Occipital lobe (tissue), 2 donors: ENCODE results near the gene DOCK8. TPM values are rescaled to one million over a fixed set of nuclear protein-coding genes. Genes with fewer than 3 reads are reported as not detected.
"Not testable (repeated sequence)": the region's sequence is repeated elsewhere in the genome, so short reads cannot be mapped to it uniquely, and the experiment has no call there.

ENCODE experiments used
- DNase-seq: peaks from one replicate; lab custom pipeline; 2025; lab: John Stamatoyannopoulos, UW
- total RNA-seq: library from RNA; depleted of rRNA; stranded (reverse); fragments of >200 nt; gene quantifications from one replicate; pipeline ENCODE4 v1.2.3, GENCODE V29; 2014

The DOCK8 gene
- total RNA-seq, 1 donor from 2014 or later = 3.6 TPM

- DNase-seq = no peak
Measured at GRCh38 chr9:224582-225520, 10.2 kb downstream of the DOCK8 start.

GRCh38 chr9:227860-228259 is 13.2 kb downstream of the DOCK8 start:
- DNase-seq = no peak

- no peak for DNase-seq
Measured at GRCh38 chr9:228929-229695, 14.4 kb downstream of the DOCK8 start.

GRCh38 chr9:231625-232024 is 17.0 kb downstream of the DOCK8 start:
- DNase-seq = not testable (repeated sequence)

- DNase-seq = not testable (repeated sequence)
Measured at GRCh38 chr9:233708-234107, 19.0 kb downstream of the DOCK8 start.

DNA sequence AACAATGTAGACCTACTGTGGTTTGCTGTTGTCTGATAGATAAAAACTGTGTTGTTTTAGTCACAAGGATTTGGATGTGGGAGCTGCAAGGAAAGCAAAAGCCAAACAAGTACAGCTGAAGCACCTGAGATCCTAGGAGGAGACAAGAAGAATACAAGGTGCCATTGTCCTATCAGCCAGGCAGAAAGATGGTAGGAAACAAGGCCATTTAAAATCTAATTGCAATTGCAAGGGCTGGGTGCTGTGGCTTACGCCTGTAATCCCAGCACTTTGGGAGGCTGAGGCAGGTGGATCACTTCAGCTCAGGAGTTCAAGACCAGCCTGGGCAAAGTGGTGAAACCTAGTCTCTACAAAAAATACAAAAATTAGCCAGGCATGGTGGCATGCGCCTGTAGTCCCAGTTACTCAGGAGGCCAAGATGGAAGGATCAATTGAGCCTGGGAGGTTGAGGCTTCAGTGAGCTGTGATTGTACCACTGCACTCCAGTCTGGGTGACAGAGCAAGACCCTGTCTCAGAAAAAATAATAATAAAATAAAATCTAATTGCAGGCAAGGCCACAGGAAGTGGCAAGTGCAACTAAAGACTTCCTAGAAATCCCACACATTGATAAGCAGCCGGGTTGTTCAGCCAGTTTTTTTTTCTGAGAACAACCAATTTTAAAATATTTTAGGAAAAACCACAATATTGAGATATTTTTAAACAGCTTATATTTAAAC is 22.6 kb downstream of the DOCK8 start:
- no peak for DNase-seq

GRCh38 chr9:237858-238345 is 23.2 kb downstream of the DOCK8 start:
- DNase-seq = no peak

- DNase-seq = no peak
Measured at GRCh38 chr9:242461-243080, 27.9 kb downstream of the DOCK8 start.

- no peak for DNase-seq
Measured at GRCh38 chr9:248278-248961, 33.8 kb downstream of the DOCK8 start.

- no peak for DNase-seq
Measured at GRCh38 chr9:249025-249424, 34.4 kb downstream of the DOCK8 start.

DNA sequence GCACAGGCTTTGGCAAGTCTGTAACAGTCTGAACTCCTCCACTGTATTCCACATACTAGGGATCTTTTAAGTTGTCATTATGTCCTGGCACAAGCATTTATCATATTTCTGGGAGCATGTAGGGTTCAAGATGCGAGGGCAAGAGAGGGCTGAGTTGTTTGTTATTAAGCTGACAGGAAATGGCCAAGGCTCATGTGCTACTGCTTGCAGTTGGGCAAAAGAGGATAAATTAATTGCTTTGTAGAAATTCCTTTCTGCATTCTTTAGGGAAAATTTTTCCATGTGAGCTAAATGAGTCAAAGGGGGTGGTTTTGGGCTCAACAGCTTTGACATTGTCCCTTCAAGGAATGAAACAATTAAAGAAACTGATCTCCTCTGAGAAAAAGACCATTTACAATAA is 35.4 kb downstream of the DOCK8 start:
- no peak for DNase-seq

GRCh38 chr9:250625-251024 is 36.0 kb downstream of the DOCK8 start:
- DNase-seq = no peak

GRCh38 chr9:251398-251797 is 36.7 kb downstream of the DOCK8 start:
- DNase-seq = no peak

DNA sequence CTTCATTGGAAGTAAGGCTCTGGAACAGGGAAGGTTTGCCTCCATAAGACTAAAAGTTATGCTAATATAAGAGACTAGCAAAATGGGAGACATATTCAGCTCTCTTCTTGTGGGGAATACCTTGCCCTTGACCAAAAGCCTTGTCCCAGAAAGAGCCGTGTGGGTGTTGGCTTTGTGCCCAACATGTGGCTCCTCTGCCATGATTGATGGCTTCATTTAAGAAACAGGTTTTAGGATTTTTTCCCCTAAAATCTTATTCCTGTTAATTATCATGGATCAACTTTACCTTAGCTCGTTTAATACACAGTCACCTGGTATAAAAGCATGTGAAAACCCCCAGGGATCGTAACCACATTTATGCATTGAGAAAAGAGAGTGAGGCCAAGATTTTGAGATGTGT is 38.9 kb downstream of the DOCK8 start:
- no peak for DNase-seq

- no peak for DNase-seq
Measured at GRCh38 chr9:254516-254915, 39.9 kb downstream of the DOCK8 start.

DNA sequence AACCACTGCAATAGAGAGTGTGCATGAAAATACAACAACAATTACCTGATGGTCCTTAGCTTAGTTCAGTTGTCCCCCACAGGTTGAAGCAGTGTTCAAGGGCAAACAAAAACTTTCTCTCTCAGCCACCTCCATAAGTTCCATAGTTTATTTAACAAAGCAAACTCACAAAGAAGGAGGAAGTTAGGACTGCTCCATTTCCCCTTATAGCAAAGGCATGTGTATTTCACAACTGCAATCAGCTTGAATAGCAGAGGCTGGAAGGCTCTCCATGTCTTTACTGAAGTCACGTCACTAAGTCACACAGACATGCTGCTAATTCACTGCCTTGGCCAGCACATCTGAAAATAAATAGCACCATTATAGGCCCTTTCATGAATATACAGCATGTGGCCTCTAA is 43.3 kb downstream of the DOCK8 start:
- no peak for DNase-seq

DNA sequence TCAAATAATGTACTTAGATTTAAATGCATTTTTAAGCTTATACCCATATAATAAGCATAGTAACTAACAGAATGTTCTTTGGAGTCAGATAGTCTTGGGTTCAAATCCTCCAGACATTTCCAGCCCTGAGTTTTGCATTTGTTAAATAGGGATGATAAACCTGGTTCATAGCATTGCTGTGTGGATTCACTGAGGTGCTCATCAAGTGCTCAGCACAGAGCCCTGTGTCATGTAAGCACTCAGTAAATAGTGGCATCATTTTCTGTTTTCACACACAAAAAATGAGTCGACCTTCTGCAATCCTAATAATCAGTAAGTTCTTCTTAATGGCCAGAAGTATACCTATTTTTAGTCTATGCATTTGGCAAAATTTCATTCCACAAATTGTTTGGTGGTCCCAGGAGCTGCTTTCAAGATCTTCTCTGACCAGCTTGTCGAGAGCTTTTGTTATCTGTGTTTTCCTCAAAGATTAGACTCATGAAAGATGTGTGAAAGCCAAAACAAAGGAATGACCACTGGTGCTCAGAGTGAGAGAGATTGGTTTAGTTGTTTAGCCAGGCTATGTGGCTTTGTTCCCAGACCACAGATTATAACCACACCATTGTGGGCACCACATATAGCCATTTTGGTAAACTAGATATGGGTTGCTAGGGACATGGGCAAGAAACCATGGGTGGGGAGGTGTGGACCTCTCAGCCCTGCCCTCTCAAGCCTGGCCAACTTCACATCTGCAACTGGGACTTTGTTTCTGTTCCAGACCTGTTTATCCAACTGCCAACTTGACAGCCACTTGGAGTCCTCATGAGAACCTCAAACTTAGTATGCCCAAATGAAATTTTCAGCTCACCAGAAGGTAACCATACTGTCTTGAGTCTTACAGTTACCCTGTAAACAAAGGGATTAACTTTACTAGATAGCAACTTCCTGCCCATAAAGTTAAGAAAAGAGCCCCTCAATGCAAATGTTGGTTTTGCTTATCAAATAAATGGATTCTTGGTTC is 45.0 kb downstream of the DOCK8 start:
- DNase-seq = no peak

- no peak for DNase-seq
Measured at GRCh38 chr9:264231-264630, 49.6 kb downstream of the DOCK8 start.

- DNase-seq = no peak
Measured at GRCh38 chr9:265209-265870, 50.7 kb downstream of the DOCK8 start.
